IMR-90 (cell line): ENCODE results near the gene STX1B. TPM values are rescaled to one million over a fixed set of nuclear protein-coding genes. Genes with fewer than 3 reads are reported as not detected.

ENCODE experiments used
- ATAC-seq: fragments of 200-7000 bp; cut with Tn5 transposase; 2 replicates; pipeline ENCODE4 v1.9.1; 2020; ENCODE audit warnings: low read depth, mild to moderate bottlenecking, moderate library complexity
- BruUV-seq: library from RNA; stranded (reverse); fragments of 400-500 nt; replicated peaks from 2 replicates; lab custom pipeline; 2021; lab: Mats Ljungman, UMichigan
- CTCF ChIA-PET: fragments of 300-600 bp; formaldehyde crosslinking; extraction: SDS; loops from one replicate; lab custom pipeline; 2021; ENCODE audit warnings: antibody characterized with exemption; lab: Yijun Ruan, JAX
- POLR2A ChIA-PET: fragments of 300-600 bp; sonication (Branson Sonifier 250); formaldehyde crosslinking; loops from one replicate; lab custom pipeline; 2022; ENCODE audit warnings: antibody characterized with exemption; ENCODE audit not compliant: unreplicated experiment; lab: Charles Lee
- DNase-seq: peaks from one replicate; pipeline ENCODE4 v3.0.0; 2013
- H2AFZ ChIP-seq: replicated peaks from 2 replicates; pipeline ENCODE3; 2013; ENCODE audit warnings: low read length, mild to moderate bottlenecking; ENCODE audit not compliant: poor library complexity
- H2AK5ac ChIP-seq: 2 replicates; pipeline ENCODE4 v1.6.1; 2013; ENCODE audit warnings: low read depth, low read length, inconsistent platforms
- H2AK9ac ChIP-seq: replicated peaks from 2 replicates; pipeline ENCODE3; 2013; ENCODE audit warnings: mild to moderate bottlenecking, low read depth, low read length, moderate library complexity; ENCODE audit not compliant: poor library complexity
- H2BK120ac ChIP-seq: 2 replicates; pipeline ENCODE4 v1.6.1; 2013; ENCODE audit warnings: low read depth, low read length, inconsistent platforms
- H2BK15ac ChIP-seq: 3 replicates; pipeline ENCODE4 v1.6.1; 2013; ENCODE audit warnings: low read depth, low read length, inconsistent platforms
- H2BK20ac ChIP-seq: 2 replicates; pipeline ENCODE4 v1.6.1; 2013; ENCODE audit warnings: low read depth, mild to moderate bottlenecking, inconsistent platforms, low read length, moderate library complexity
- H2BK5ac ChIP-seq: 2 replicates; pipeline ENCODE4 v1.6.1; 2013; ENCODE audit warnings: mild to moderate bottlenecking, low read depth, low read length, inconsistent platforms; ENCODE audit not compliant: poor library complexity, severe bottlenecking
- H3K14ac ChIP-seq: replicated peaks from 2 replicates; pipeline ENCODE4 v1.6.1; 2013; ENCODE audit warnings: low read depth, low read length, inconsistent platforms
- H3K18ac ChIP-seq: 2 replicates; pipeline ENCODE4 v1.6.1; 2013; ENCODE audit warnings: low read depth, low read length, control low read depth
- H3K23ac ChIP-seq: 2 replicates; pipeline ENCODE4 v1.6.1; 2013; ENCODE audit warnings: low read depth, low read length, inconsistent platforms
- H3K27ac ChIP-seq: 2 replicates; pipeline ENCODE4 v1.5.1; 2013; ENCODE audit warnings: mild to moderate bottlenecking, control low read depth, low read length; ENCODE audit not compliant: insufficient read depth
- H3K27me3 ChIP-seq: 2 replicates; pipeline ENCODE4 v1.6.1; 2013; ENCODE audit warnings: low read length; ENCODE audit not compliant: control insufficient read depth, insufficient read depth
- H3K36me3 ChIP-seq: 2 replicates; pipeline ENCODE4 v1.6.1; 2013; ENCODE audit warnings: low read length, mixed read lengths; ENCODE audit not compliant: control insufficient read depth, insufficient read depth
- H3K4ac ChIP-seq: 2 replicates; pipeline ENCODE4 v1.6.1; 2013; ENCODE audit warnings: low read depth, low read length, inconsistent platforms
- H3K4me1 ChIP-seq: 2 replicates; pipeline ENCODE4 v1.6.1; 2013; ENCODE audit warnings: low read length, mixed read lengths; ENCODE audit not compliant: control insufficient read depth, insufficient read depth
- H3K4me2 ChIP-seq: 2 replicates; pipeline ENCODE4 v1.6.1; 2013; ENCODE audit warnings: low read depth, mild to moderate bottlenecking, control low read depth, low read length, moderate library complexity
- H3K4me3 ChIP-seq: 2 replicates; pipeline ENCODE4 v1.5.1; 2013; ENCODE audit warnings: low read depth, mild to moderate bottlenecking, control low read depth, low read length, moderate library complexity; ENCODE audit not compliant: insufficient read depth
- H3K56ac ChIP-seq: 2 replicates; pipeline ENCODE4 v1.6.1; 2013; ENCODE audit warnings: low read length, inconsistent platforms; ENCODE audit not compliant: insufficient read depth; ENCODE audit errors: extremely low read depth
- H3K79me1 ChIP-seq, 2 experiments: 2 replicates each; pipeline ENCODE4 v1.6.1; 2013; ENCODE audit warnings: low read length in 2 of 2, inconsistent platforms in 1 of 2, low read depth in 1 of 2
- H3K9ac ChIP-seq: 2 replicates; pipeline ENCODE4 v1.6.1; 2013; ENCODE audit warnings: low read depth, low read length, control low read depth
- H3K9me1 ChIP-seq: 2 replicates; pipeline ENCODE4 v1.6.1; 2013; ENCODE audit warnings: low read length, inconsistent platforms; ENCODE audit not compliant: insufficient read depth
- H3K9me3 ChIP-seq: 2 replicates; pipeline ENCODE4 v1.6.1; 2013; ENCODE audit warnings: low read length; ENCODE audit not compliant: control insufficient read depth, insufficient read depth
- H4K20me1 ChIP-seq: 2 replicates; pipeline ENCODE4 v1.6.1; 2013; ENCODE audit warnings: low read length, inconsistent platforms; ENCODE audit not compliant: insufficient read depth
- H4K5ac ChIP-seq: 2 replicates; pipeline ENCODE4 v1.6.1; 2013; ENCODE audit warnings: mild to moderate bottlenecking, low read depth, low read length, control low read depth
- H4K8ac ChIP-seq, 2 experiments: 2 replicates each; pipeline ENCODE4 v1.6.1; 2013; ENCODE audit warnings: low read depth in 2 of 2, low read length in 2 of 2, control low read depth in 1 of 2, inconsistent platforms in 1 of 2
- H4K91ac ChIP-seq: 2 replicates; pipeline ENCODE4 v1.6.1; 2013; ENCODE audit warnings: low read depth, low read length, inconsistent platforms; ENCODE audit not compliant: insufficient read depth
- NFE2L2 ChIP-seq: fragments of 150-350 bp; IDR thresholded peaks from 2 replicates; pipeline ENCODE4 v1.6.1; 2016; ENCODE audit warnings: low read depth, mild to moderate bottlenecking, low read length
- USF2 ChIP-seq: fragments of 150-350 bp; IDR thresholded peaks from 2 replicates; pipeline ENCODE4 v1.6.1; 2017; ENCODE audit warnings: mild to moderate bottlenecking, antibody characterized with exemption, low read length, low read depth
- WGBS, 2 experiments: methylation state at CpG; one replicate each; pipeline versions ENCODE4 v1.1.5 to v1.1.7; 2013; ENCODE audit warnings: missing lambda C conversion rate in 2 of 2; ENCODE audit not compliant: insufficient read length in 1 of 2; ENCODE audit errors: extremely low coverage in 2 of 2; 5-methylcytosine and 5-hydroxymethylcytosine counted together
- dilution Hi-C: fragments of 300-500 bp; cut with HindIII; formaldehyde crosslinking; loops from one replicate; pipeline ENCODE4 v1.14.3; 2018; ENCODE audit warnings: low sequenced_read_pairs; ENCODE audit not compliant: unreplicated experiment
- in situ Hi-C: fragments of 300-500 bp; cut with MboI; formaldehyde crosslinking; loops from 3 replicates; pipeline ENCODE4 v1.14.3; 2019; ENCODE audit warnings: low sequenced_read_pairs, inconsistent platforms, mixed read lengths
- intact Hi-C: fragments of 100-400 bp; cut with micrococcal nuclease; formaldehyde crosslinking; loops from 2 replicates; pipeline ENCODE4 v1.10.0; 2022
- polyA plus RNA-seq, 3 experiments: library from polyadenylated mRNA; depleted of rRNA; stranded (reverse); fragments of >200 nt; gene quantifications; 2 replicates each; pipeline ENCODE4 v1.2.3, GENCODE V29; 2012; ENCODE audit warnings: low replicate concordance in 1 of 3
- total RNA-seq: library from RNA; depleted of rRNA; stranded (reverse); fragments of >200 nt; gene quantifications from 2 replicates; pipeline ENCODE4 v1.2.3, GENCODE V29; 2012

Gene STX1B
- total and polyA plus RNA-seq, 2 of the 4 experiments (the other 2 are of a cell fraction) = 3.9 to 14.9 TPM

DNA sequence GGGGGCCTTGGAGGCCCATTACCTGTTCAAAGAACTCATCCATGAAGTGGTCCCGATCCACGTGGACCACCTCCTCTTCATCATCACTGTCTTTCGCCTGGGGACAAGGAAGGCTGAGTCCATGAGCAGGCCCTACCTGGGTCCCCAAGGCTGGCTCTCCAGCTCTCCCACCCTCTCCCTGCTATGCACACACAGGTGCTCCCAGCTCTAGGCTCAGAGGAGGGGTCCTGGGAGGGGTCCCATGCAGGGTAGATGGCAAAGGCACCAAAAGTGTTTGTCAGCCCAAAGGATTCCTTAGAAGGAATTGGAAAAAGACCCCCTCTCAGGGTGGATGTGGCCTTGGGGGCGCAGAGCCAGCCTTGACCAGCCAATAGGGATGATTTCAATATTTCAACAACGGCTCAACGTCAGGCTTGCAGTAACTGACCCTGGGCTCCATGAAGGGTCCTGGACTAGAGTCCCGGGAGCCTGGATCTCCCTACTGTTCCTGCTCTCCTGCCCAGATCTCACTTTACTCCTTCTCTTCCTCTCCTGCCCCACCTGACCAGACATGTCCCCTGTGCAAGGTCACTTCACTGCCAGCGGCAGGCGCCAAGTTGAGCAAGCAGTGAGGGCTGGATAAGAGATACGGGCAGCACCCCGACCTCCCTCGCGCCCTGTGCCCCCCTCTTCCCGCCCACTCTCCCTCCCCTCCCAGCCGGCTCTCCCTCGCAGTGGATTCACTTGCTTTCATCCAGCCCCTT is 8.8 kb downstream of the STX1B start:
- H3K27me3 ChIP-seq = no peaks in the 10 kb centered on the region
- H4K5ac ChIP-seq = no peak overlapping the region
- ATAC-seq (no peak), DNase-seq (no peak)
- dilution Hi-C loops = no loop called here
- no peak overlapping the region for H3K23ac ChIP-seq
- H2AK9ac ChIP-seq = peak overlapping the region; percentile 37
- peaks cover 21% of the 10 kb centered on the region for H3K9me1 ChIP-seq
- intact Hi-C loops = no loop called here
- no peak overlapping the region for H2AFZ ChIP-seq
- in situ Hi-C loops = no loop called here
- H3K4me3 ChIP-seq = no peak overlapping the region
- H3K4me1 ChIP-seq = peaks cover 34% of the 10 kb centered on the region
- POLR2A ChIA-PET = no interaction called here
- H3K27ac ChIP-seq = no peak overlapping the region
- CTCF ChIA-PET = no interaction called here
- no peak overlapping the region for H2BK15ac ChIP-seq
- no peak overlapping the region for H2BK20ac ChIP-seq
- peaks cover 1% of the 10 kb centered on the region; the same call in 1 of the 2 replicates for H3K36me3 ChIP-seq
- H3K79me1 ChIP-seq = peaks cover 0 to 25% of the 10 kb centered on the region in 2 experiments; a peak in 2 of 4 replicates
- no peaks in the 10 kb centered on the region for H4K20me1 ChIP-seq
- no peaks in the 10 kb centered on the region for H3K9me3 ChIP-seq
- no peak overlapping the region for H4K91ac ChIP-seq
- no peak overlapping the region for H3K56ac ChIP-seq
- 55% methylated on average over 5 of the region's 16 CpGs; no CpG with 5 or more reads in 1 of the 2 experiments for WGBS, 2 experiments
- H3K9ac ChIP-seq = no peak overlapping the region
- H2AK5ac ChIP-seq = no peak overlapping the region
- H2BK120ac ChIP-seq = no peak overlapping the region
- no peak overlapping the region for H4K8ac ChIP-seq
- TF ChIP-seq USF2 (no peak), NFE2L2 (no peak)
- no peak overlapping the region for H3K4me2 ChIP-seq
- H2BK5ac ChIP-seq = no peak overlapping the region
- H3K18ac ChIP-seq = no peak overlapping the region
- no TSS peak for BruUV-seq
- no peak overlapping the region for H3K4ac ChIP-seq
- no peak overlapping the region for H3K14ac ChIP-seq
